Ovary (tissue), 9 donors: ENCODE results near the gene GSTT2. TPM values are rescaled to one million over a fixed set of nuclear protein-coding genes. Genes with fewer than 3 reads are reported as not detected.

Source experiments
- DNase-seq, 5 donors: peaks; one replicate each; pipeline ENCODE4 v3.0.0-alpha.2; 2019 to 2020
- H3K27ac ChIP-seq, 2 donors: fragments of 200-600 bp; one replicate each; pipeline versions ENCODE4 v1.5.1 to v1.8.0; 2019 to 2022
- H3K27me3 ChIP-seq: fragments of 200-600 bp; one replicate; pipeline ENCODE4 v1.8.0; 2022
- H3K36me3 ChIP-seq: fragments of 200-600 bp; sonication (generic); one replicate; pipeline ENCODE4 v1.5.1; 2019
- H3K4me1 ChIP-seq: one replicate; pipeline ENCODE4 v1.8.1; 2013; ENCODE audit warnings: mild to moderate bottlenecking, moderate library complexity; ENCODE audit not compliant: insufficient read depth
- H3K4me3 ChIP-seq: fragments of 200-600 bp; sonication (generic); one replicate; pipeline ENCODE4 v1.5.1; 2017
- H3K9me3 ChIP-seq, 2 donors: fragments of 200-600 bp in 1 of 2; sonication (generic) in 1 of 2; one replicate each; pipeline versions ENCODE4 v1.5.1 to v1.8.1; 2013 to 2019; ENCODE audit warnings: mild to moderate bottlenecking in 1 of 2, moderate library complexity in 1 of 2
- CTCF ChIP-seq, 3 donors: fragments of 450-650 bp in 2 of 3; fragments of 200-600 bp in 1 of 3; IDR thresholded peaks; one replicate each; pipeline versions ENCODE4 v1.5.1 to v1.8.0; 2016 to 2022; ENCODE audit warnings: antibody characterized with exemption in 3 of 3, mild to moderate bottlenecking in 1 of 3
- EP300 ChIP-seq: sonication (generic); formaldehyde crosslinking; IDR thresholded peaks from one replicate; pipeline ENCODE4 v1.6.1; 2017; ENCODE audit warnings: antibody characterized with exemption
- POLR2A ChIP-seq: fragments of 450-650 bp; IDR thresholded peaks from one replicate; pipeline ENCODE4 v1.6.1; 2017; ENCODE audit warnings: antibody characterized with exemption, mild to moderate bottlenecking, moderate library complexity
- WGBS, 3 donors: extraction: QIAGEN DNeasy Blood & Tissue Kit in 1 of 3; methylation state at CpG; one replicate each; pipeline versions ENCODE4 v1.1.5 to v1.1.7; 2013 to 2017; 5-methylcytosine and 5-hydroxymethylcytosine counted together
- intact Hi-C, 4 donors: fragments of 100-400 bp; cut with DNase I; formaldehyde crosslinking; loops; one replicate each; pipeline versions ENCODE4 v1.11.0 to v1.15.1; 2022 to 2023
- polyA plus RNA-seq, 2 donors: library from polyadenylated mRNA; stranded (reverse); fragments of 200-250 nt in 1 of 2; fragments of 350-450 nt in 1 of 2; fragmentation: Illumina TruSeq in 1 of 2; extraction: RNeasy Lipid Tissue Mini Kit (QIAGEN cat#74804) in 1 of 2; gene quantifications; one replicate each; pipeline ENCODE4 v1.2.3, GENCODE V29; 2013 to 2014
- total RNA-seq, 7 donors: library from RNA; depleted of rRNA in 2 of 7; stranded (reverse); fragments of >200 nt in 2 of 7; fragmentation: NEBNext Ultra II Directional in 3 of 7; extraction: Animal tissue kit (Norgen Biotek cat#: 25700) in 3 of 7; gene quantifications; one replicate each; pipeline versions ENCODE4 v1.1.0 to v1.2.4, GENCODE V29; 2016 to 2023
- donor health status: DM: no; HTN: no; CAD: no; lungs with moderate emphysema.
- donor health status: DM: no; HTN: no; CAD: no.
- donor health status: Bipolar disorder and iron deficiency.
- donor health status: DM: yes; HTN: yes; CAD: no.
- donor health status: DM: no; HTN: no; CAD: no.
- donor health status: DM: yes; HTN: yes; CAD: no.

Gene GSTT2
- total and polyA plus RNA-seq, 9 donors, result 0.33 to 1.8 (median 0.98) TPM; not detected in 4

GRCh38 chr22:24001314-24001713 lies 21.4 kb downstream of the GSTT2 start:
- Histone ChIP-seq H3K27me3 (no peaks in the 10 kb centered on the region), H3K27ac (no peak overlapping the region), H3K36me3 (no peaks in the 10 kb centered on the region), H3K4me1 (no peaks in the 10 kb centered on the region), H3K9me3 (no peaks in the 10 kb centered on the region), H3K4me3 (no peak overlapping the region)
- TF ChIP-seq EP300 (no peak), CTCF (IDR thresholded peaks at IDR 0.05) (no peak), POLR2A (no peak)
- 73 to 82% (median 79%) methylated on average over 9 of the region's 9 CpGs for WGBS, 3 donors
- DNase-seq, result no peak
- intact Hi-C loops, result no loop called here

- H3K4me3 ChIP-seq, result no peak overlapping the region
- DNase-seq, result no peak
- no peak overlapping the region for H3K27ac ChIP-seq
- intact Hi-C loops, result no loop called here
- no peaks in the 10 kb centered on the region for H3K36me3 ChIP-seq
- TF ChIP-seq CTCF (IDR thresholded peaks at IDR 0.05), result no peak
- no peak for TF ChIP-seq EP300
- TF ChIP-seq POLR2A, result no peak
- 66 to 71% (median 69%) methylated on average over 10 of the region's 10 CpGs for WGBS, 3 donors
- H3K9me3 ChIP-seq, result no peaks in the 10 kb centered on the region
- H3K4me1 ChIP-seq, result no peaks in the 10 kb centered on the region
- H3K27me3 ChIP-seq, result no peaks in the 10 kb centered on the region
Measured at GRCh38 chr22:24002272-24002671, 22.3 kb downstream of the GSTT2 start.

- DNase-seq, result no peak
- no peak overlapping the region for H3K27ac ChIP-seq
- no peaks in the 10 kb centered on the region for H3K4me1 ChIP-seq
- TF ChIP-seq EP300 (no peak), POLR2A (no peak), CTCF (IDR thresholded peaks at IDR 0.05) (no peak)
- H3K27me3 ChIP-seq, result no peaks in the 10 kb centered on the region
- no peak overlapping the region for H3K4me3 ChIP-seq
- intact Hi-C loops, result no loop called here
- no peaks in the 10 kb centered on the region for H3K36me3 ChIP-seq
- 61 to 71% (median 68%) methylated on average over 5 of the region's 5 CpGs for WGBS, 3 donors
- no peaks in the 10 kb centered on the region for H3K9me3 ChIP-seq
Measured at GRCh38 chr22:24002851-24003250, 22.9 kb downstream of the GSTT2 start.

- intact Hi-C loops, result no loop called here
- Histone ChIP-seq H3K4me3 (no peak overlapping the region), H3K27me3 (no peaks in the 10 kb centered on the region), H3K9me3 (no peaks in the 10 kb centered on the region), H3K4me1 (no peaks in the 10 kb centered on the region), H3K36me3 (no peaks in the 10 kb centered on the region), H3K27ac (no peak overlapping the region)
- TF ChIP-seq POLR2A (no peak), EP300 (no peak), CTCF (IDR thresholded peaks at IDR 0.05) (no peak)
- 80 to 81% (median 80%) methylated on average over 9 of the region's 9 CpGs for WGBS, 3 donors
- no peak for DNase-seq
Measured at GRCh38 chr22:24003887-24004286, 24.0 kb downstream of the GSTT2 start.
